Type B pancreatic cell (in vitro differentiated cells): ENCODE data around the gene HECW1. TPM values are rescaled to one million over a fixed set of nuclear protein-coding genes. Genes with fewer than 3 reads are reported as not detected.
A peak's percentile ranks its signal among the peaks of the same experiment; 100 is the strongest.

Experiments
- DNase-seq: peaks from one replicate; pipeline ENCODE4 v3.0.0; 2021; ENCODE audit warnings: mixed read lengths; ENCODE audit not compliant: unreplicated experiment; ENCODE audit errors: extremely low spot score
- H3K27ac Mint-ChIP-seq: 2 replicates; pipeline ENCODE4 v1.8.0; 2021; ENCODE audit warnings: mild to moderate bottlenecking, mixed read lengths
- H3K27me3 Mint-ChIP-seq: 2 replicates; pipeline ENCODE4 v1.8.0; 2021; ENCODE audit warnings: mixed read lengths
- H3K36me3 Mint-ChIP-seq: 2 replicates; pipeline ENCODE4 v1.8.0; 2021; ENCODE audit warnings: mixed read lengths
- H3K4me1 Mint-ChIP-seq: one replicate; pipeline ENCODE4 v1.8.0; 2021; ENCODE audit warnings: mixed read lengths; ENCODE audit not compliant: unreplicated experiment
- H3K4me3 Mint-ChIP-seq: 2 replicates; pipeline ENCODE4 v1.8.0; 2021; ENCODE audit warnings: mild to moderate bottlenecking, mixed read lengths
- H3K9me3 Mint-ChIP-seq: 2 replicates; pipeline ENCODE4 v1.8.0; 2021; ENCODE audit warnings: mixed read lengths
- CTCF ChIP-seq: fragments of 200-600 bp; sonication (generic); conservative IDR thresholded peaks from 2 replicates; pipeline ENCODE4 v1.5.0; 2021; ENCODE audit warnings: antibody characterized with exemption, mild to moderate bottlenecking
- total RNA-seq: library from RNA; stranded (reverse); gene quantifications from 2 replicates; pipeline ENCODE4 v1.2.1, GENCODE V29; 2021; ENCODE audit warnings: low replicate concordance

Gene HECW1
- total RNA-seq, 1 donor from 2014 or later = 1.4 TPM

- no peak overlapping the region for H3K4me3 Mint-ChIP-seq
These were observed 194.0 kb downstream of the HECW1 start for GRCh38 chr7:43306404-43306803.

GRCh38 chr7:43307522-43307921, 195.1 kb downstream of the HECW1 start:
- no peaks in the 10 kb centered on the region for H3K36me3 Mint-ChIP-seq
- no peak for DNase-seq
- TF ChIP-seq CTCF = no peak
- H3K9me3 Mint-ChIP-seq = no peaks in the 10 kb centered on the region
- peaks cover 13% of the 10 kb centered on the region for H3K4me1 Mint-ChIP-seq
- H3K4me3 Mint-ChIP-seq = no peak overlapping the region
- H3K27me3 Mint-ChIP-seq = peaks cover 11% of the 10 kb centered on the region
- H3K27ac Mint-ChIP-seq = no peak overlapping the region

More at GRCh38 chr7:43306404-43306803, 194.0 kb downstream of the HECW1 start:
- Mint-ChIP-seq H3K27me3 (peaks cover 13% of the 10 kb centered on the region), H3K27ac (no peak overlapping the region), H3K9me3 (no peaks in the 10 kb centered on the region), H3K36me3 (no peaks in the 10 kb centered on the region), H3K4me1 (peaks cover 16% of the 10 kb centered on the region)
- TF ChIP-seq CTCF = no peak
- DNase-seq = no peak

- no peaks in the 10 kb centered on the region for H3K36me3 Mint-ChIP-seq
- peaks cover 6% of the 10 kb centered on the region for H3K4me1 Mint-ChIP-seq
- peaks cover 3% of the 10 kb centered on the region for H3K27me3 Mint-ChIP-seq
- no peaks in the 10 kb centered on the region for H3K9me3 Mint-ChIP-seq
- TF ChIP-seq CTCF = peak; percentile 48
- H3K4me3 Mint-ChIP-seq = no peak overlapping the region
- no peak overlapping the region for H3K27ac Mint-ChIP-seq
- no peak for DNase-seq
These were observed 196.7 kb downstream of the HECW1 start for GRCh38 chr7:43308913-43309705.

GRCh38 chr7:43309706-43310022, 197.2 kb downstream of the HECW1 start:
- H3K27ac Mint-ChIP-seq = no peak overlapping the region
- peaks cover 6% of the 10 kb centered on the region for H3K4me1 Mint-ChIP-seq
- TF ChIP-seq CTCF = no peak
- H3K4me3 Mint-ChIP-seq = no peak overlapping the region
- no peaks in the 10 kb centered on the region for H3K36me3 Mint-ChIP-seq
- no peaks in the 10 kb centered on the region for H3K9me3 Mint-ChIP-seq
- DNase-seq = no peak
- H3K27me3 Mint-ChIP-seq = peaks cover 5% of the 10 kb centered on the region

- no peak for TF ChIP-seq CTCF
- H3K27ac Mint-ChIP-seq = no peak overlapping the region
These were observed 198.6 kb downstream of the HECW1 start for GRCh38 chr7:43311052-43311451.

More at GRCh38 chr7:43311052-43311451, 198.6 kb downstream of the HECW1 start:
- H3K4me1 Mint-ChIP-seq = peaks cover 6% of the 10 kb centered on the region
- no peaks in the 10 kb centered on the region for H3K36me3 Mint-ChIP-seq
- no peak for DNase-seq
- peaks cover 3% of the 10 kb centered on the region for H3K27me3 Mint-ChIP-seq
- no peaks in the 10 kb centered on the region for H3K9me3 Mint-ChIP-seq
- no peak overlapping the region for H3K4me3 Mint-ChIP-seq
